ENCODE measurements around the gene ERGIC1. TPM values are rescaled to one million over a fixed set of nuclear protein-coding genes. Genes with fewer than 3 reads are reported as not detected.

ERGIC1 gene
- total RNA-seq, 1 experiment from 2014 or later: 89.8 TPM

GRCh38 chr5:172823840-172824362, 10.2 kb upstream of the ERGIC1 start:
- Mint-ChIP-seq H3K4me3 (no peak overlapping the region), H3K4me1 (peaks cover 14% of the 10 kb centered on the region), H3K9me3 (peaks cover 13% of the 10 kb centered on the region), H3K27me3 (ENCODE audit: low read depth) (peaks cover 26% of the 10 kb centered on the region), H3K27ac (no peak overlapping the region), H3K36me3 (no peaks in the 10 kb centered on the region)
- TF ChIP-seq E2F1 (CRISPR knock-in tag; IDR thresholded peaks at IDR 0.05) (no peak), ESRRA (CRISPR knock-in tag; IDR thresholded peaks at IDR 0.05; ENCODE audit: borderline replicate concordance) (no peak), ETV6 (CRISPR knock-in tag; IDR thresholded peaks at IDR 0.05) (no peak), ZNF416 (CRISPR knock-in tag; IDR thresholded peaks at IDR 0.05) (no peak), GABPB1 (CRISPR knock-in tag; IDR thresholded peaks at IDR 0.05) (no peak), ZNF671 (CRISPR knock-in tag; IDR thresholded peaks at IDR 0.05) (no peak), ZNF423 (CRISPR knock-in tag; IDR thresholded peaks at IDR 0.05) (no peak), CBFB (CRISPR knock-in tag; IDR thresholded peaks at IDR 0.05; ENCODE audit: low read depth) (no peak), ZNF263 (CRISPR knock-in tag; IDR thresholded peaks at IDR 0.05; ENCODE audit: low read depth) (no peak), CREB1 (CRISPR knock-in tag; IDR thresholded peaks at IDR 0.05) (no peak), GTF2I (CRISPR knock-in tag; conservative IDR thresholded peaks at IDR 0.05) (no peak), NR3C1 (CRISPR knock-in tag; conservative IDR thresholded peaks at IDR 0.05; ENCODE audit: low read depth) (no peak), CTCF (IDR thresholded peaks at IDR 0.05) (no peak), CREM (CRISPR knock-in tag; IDR thresholded peaks at IDR 0.05) (no peak), ZNF219 (CRISPR knock-in tag; IDR thresholded peaks at IDR 0.05; ENCODE audit: borderline replicate concordance) (no peak), ZBTB21 (CRISPR knock-in tag; IDR thresholded peaks at IDR 0.05; ENCODE audit: borderline replicate concordance) (no peak), USF2 (CRISPR knock-in tag; IDR thresholded peaks at IDR 0.05) (no peak), AR (CRISPR knock-in tag; IDR thresholded peaks at IDR 0.05) (no peak), IRF2 (CRISPR knock-in tag; IDR thresholded peaks at IDR 0.05; ENCODE audit: borderline replicate concordance, low read depth) (no peak)
- CTCF ChIA-PET: no interaction called here
- POLR2A ChIA-PET: no interaction called here
- no peak for DNase-seq (ENCODE audit: low spot score)
- ATAC-seq: peak; percentile 52

- no peak overlapping the region for H3K27ac Mint-ChIP-seq
- peaks cover 24% of the 10 kb centered on the region for H3K27me3 Mint-ChIP-seq (ENCODE audit: low read depth)
- H3K4me1 Mint-ChIP-seq: peaks cover 14% of the 10 kb centered on the region
- CTCF ChIA-PET: no interaction called here
- DNase-seq (ENCODE audit: low spot score) (no peak), ATAC-seq (no peak)
- POLR2A ChIA-PET: no interaction called here
- TF ChIP-seq ZBTB21 (CRISPR knock-in tag; IDR thresholded peaks at IDR 0.05; ENCODE audit: borderline replicate concordance): no peak
- TF ChIP-seq ZNF396 (CRISPR knock-in tag; IDR thresholded peaks at IDR 0.05; ENCODE audit: borderline replicate concordance): no peak
- TF ChIP-seq ZNF281 (CRISPR knock-in tag; IDR thresholded peaks at IDR 0.05): no peak
- no peak for TF ChIP-seq FOXK1 (CRISPR knock-in tag; IDR thresholded peaks at IDR 0.05)
- no peak for TF ChIP-seq ZNF219 (CRISPR knock-in tag; IDR thresholded peaks at IDR 0.05; ENCODE audit: borderline replicate concordance)
- H3K9me3 Mint-ChIP-seq: peaks cover 13% of the 10 kb centered on the region
- no peaks in the 10 kb centered on the region for H3K36me3 Mint-ChIP-seq
- no peak overlapping the region for H3K4me3 Mint-ChIP-seq
Measured at GRCh38 chr5:172825610-172826204, 8.3 kb upstream of the ERGIC1 start.
